GM12878 (cell line): ENCODE data around the gene TOMM20. TPM values are rescaled to one million over a fixed set of nuclear protein-coding genes. Genes with fewer than 3 reads are reported as not detected.

Experiments used
- EP300 ChIP-seq, 2 experiments: fragments of 150-350 bp in 1 of 2; IDR thresholded peaks; 2 replicates each; pipeline ENCODE4 v1.6.1; 2011 to 2012; ENCODE audit warnings: low read depth in 2 of 2, low read length in 2 of 2, borderline replicate concordance in 1 of 2, improper control_type of control experiment in 1 of 2, inconsistent platforms in 1 of 2; ENCODE audit not compliant: control insufficient read depth in 1 of 2
- ESRRA ChIP-seq: IDR thresholded peaks from 2 replicates; pipeline ENCODE4 v1.6.1; 2012; ENCODE audit warnings: mild to moderate bottlenecking, low read length, improper control_type of control experiment
- HCFC1 ChIP-seq: fragments of 150-350 bp; IDR thresholded peaks from 2 replicates; pipeline ENCODE4 v1.6.1; 2014; ENCODE audit warnings: low read length
- HSF1 ChIP-seq: fragments of 150-350 bp; IDR thresholded peaks from 2 replicates; pipeline ENCODE4 v1.6.1; 2014; ENCODE audit warnings: mild to moderate bottlenecking, low read depth, low read length
- KDM1A ChIP-seq: fragments of 200-600 bp; sonication (generic); IDR thresholded peaks from 2 replicates; pipeline ENCODE4 v1.6.1; 2016; ENCODE audit warnings: borderline replicate concordance
- RELB ChIP-seq: fragments of 450-650 bp; IDR thresholded peaks from 2 replicates; pipeline ENCODE4 v1.6.1; 2017; ENCODE audit warnings: low read depth, mild to moderate bottlenecking, moderate library complexity
- SREBF1 ChIP-seq: IDR thresholded peaks from 2 replicates; pipeline ENCODE4 v1.6.1; 2012; ENCODE audit warnings: mild to moderate bottlenecking, low read length
- TARDBP ChIP-seq: IDR thresholded peaks from 2 replicates; pipeline ENCODE4 v1.6.1; 2016; ENCODE audit warnings: borderline replicate concordance
- TBL1XR1 ChIP-seq: IDR thresholded peaks from 2 replicates; pipeline ENCODE4 v1.6.1; 2012; ENCODE audit warnings: low read depth, low read length, improper control_type of control experiment
- polyA plus RNA-seq, 11 experiments: library from polyadenylated mRNA; depleted of rRNA in 4 of 11; unstranded in 6 of 11; stranded (reverse) in 5 of 11; fragments of >200 nt; fragmentation: Nextera tagmentation in 4 of 11; fragmentation: Illumina TruSeq in 1 of 11; extraction: Ambion mirVana in 4 of 11; extraction: Trizol in 1 of 11; gene quantifications; 1 replicate in 1 of 11; 2 replicates in 10 of 11; pipeline versions ENCODE4 v1.2.1 to v1.2.3, GENCODE V29; 2011 to 2016; ENCODE audit warnings: inconsistent platforms in 2 of 11, missing spikeins in 2 of 11, low read depth in 1 of 11
- total RNA-seq, 4 experiments: library from RNA; depleted of rRNA in 3 of 4; stranded (reverse); fragments of >200 nt in 3 of 4; fragmentation: Illumina TruSeq in 1 of 4; extraction: Trizol in 1 of 4; gene quantifications; 2 replicates each; pipeline versions ENCODE4 v1.2.1 to v1.2.3, GENCODE V29; 2013 to 2021
- TF ChIP-seq, protein P1 (sequence below): fragments of 450-650 bp; formaldehyde crosslinking; IDR thresholded peaks from 2 replicates; pipeline ENCODE4 v1.5.0; 2022; ENCODE audit warnings: mild to moderate bottlenecking, missing genetic modification characterization
- TF ChIP-seq, protein P2 (sequence below): fragments of 450-650 bp; IDR thresholded peaks from 2 replicates; pipeline ENCODE4 v1.6.1; 2017; ENCODE audit warnings: antibody characterized with exemption, mild to moderate bottlenecking, moderate library complexity
- TF ChIP-seq, protein P3 (sequence below): IDR thresholded peaks from 2 replicates; pipeline ENCODE4 v1.6.1; 2012; ENCODE audit warnings: improper control_type of control experiment, low read depth, low read length; ENCODE audit not compliant: insufficient replicate concordance

TOMM20 gene
- total and polyA plus RNA-seq, 10 of the 15 experiments (the other 5 are each of a cell fraction or from before 2014, with no cell fraction given): 39.8 to 138 (median 70.1) TPM

GRCh38 chr1:235079443-235080296, 49.0 kb downstream of the TOMM20 start (continued):
- TF ChIP-seq, protein P1, sequence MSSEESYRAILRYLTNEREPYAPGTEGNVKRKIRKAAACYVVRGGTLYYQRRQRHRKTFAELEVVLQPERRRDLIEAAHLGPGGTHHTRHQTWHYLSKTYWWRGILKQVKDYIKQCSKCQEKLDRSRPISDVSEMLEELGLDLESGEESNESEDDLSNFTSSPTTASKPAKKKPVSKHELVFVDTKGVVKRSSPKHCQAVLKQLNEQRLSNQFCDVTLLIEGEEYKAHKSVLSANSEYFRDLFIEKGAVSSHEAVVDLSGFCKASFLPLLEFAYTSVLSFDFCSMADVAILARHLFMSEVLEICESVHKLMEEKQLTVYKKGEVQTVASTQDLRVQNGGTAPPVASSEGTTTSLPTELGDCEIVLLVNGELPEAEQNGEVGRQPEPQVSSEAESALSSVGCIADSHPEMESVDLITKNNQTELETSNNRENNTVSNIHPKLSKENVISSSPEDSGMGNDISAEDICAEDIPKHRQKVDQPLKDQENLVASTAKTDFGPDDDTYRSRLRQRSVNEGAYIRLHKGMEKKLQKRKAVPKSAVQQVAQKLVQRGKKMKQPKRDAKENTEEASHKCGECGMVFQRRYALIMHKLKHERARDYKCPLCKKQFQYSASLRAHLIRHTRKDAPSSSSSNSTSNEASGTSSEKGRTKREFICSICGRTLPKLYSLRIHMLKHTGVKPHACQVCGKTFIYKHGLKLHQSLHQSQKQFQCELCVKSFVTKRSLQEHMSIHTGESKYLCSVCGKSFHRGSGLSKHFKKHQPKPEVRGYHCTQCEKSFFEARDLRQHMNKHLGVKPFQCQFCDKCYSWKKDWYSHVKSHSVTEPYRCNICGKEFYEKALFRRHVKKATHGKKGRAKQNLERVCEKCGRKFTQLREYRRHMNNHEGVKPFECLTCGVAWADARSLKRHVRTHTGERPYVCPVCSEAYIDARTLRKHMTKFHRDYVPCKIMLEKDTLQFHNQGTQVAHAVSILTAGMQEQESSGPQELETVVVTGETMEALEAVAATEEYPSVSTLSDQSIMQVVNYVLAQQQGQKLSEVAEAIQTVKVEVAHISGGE: no peak
- TF ChIP-seq SREBF1 (no peak), HSF1 (no peak), TARDBP (no peak), KDM1A (no peak), TBL1XR1 (0 out of 2 replicates have a peak, but pooled peaks have one; percentile 29), HCFC1 (no peak), RELB (peak; percentile 59), EP300 (IDR thresholded peaks at IDR 0.05; ENCODE audit: borderline replicate concordance in 1 of 2, control insufficient read depth in 1 of 2, low read depth in 2 of 2, low read length in 2 of 2) (peak; percentile 37 to 79; a peak in 2 of 4 replicates), ESRRA (0 out of 2 replicates have a peak, but pooled peaks have one; percentile 13)
- TF ChIP-seq, protein P2, sequence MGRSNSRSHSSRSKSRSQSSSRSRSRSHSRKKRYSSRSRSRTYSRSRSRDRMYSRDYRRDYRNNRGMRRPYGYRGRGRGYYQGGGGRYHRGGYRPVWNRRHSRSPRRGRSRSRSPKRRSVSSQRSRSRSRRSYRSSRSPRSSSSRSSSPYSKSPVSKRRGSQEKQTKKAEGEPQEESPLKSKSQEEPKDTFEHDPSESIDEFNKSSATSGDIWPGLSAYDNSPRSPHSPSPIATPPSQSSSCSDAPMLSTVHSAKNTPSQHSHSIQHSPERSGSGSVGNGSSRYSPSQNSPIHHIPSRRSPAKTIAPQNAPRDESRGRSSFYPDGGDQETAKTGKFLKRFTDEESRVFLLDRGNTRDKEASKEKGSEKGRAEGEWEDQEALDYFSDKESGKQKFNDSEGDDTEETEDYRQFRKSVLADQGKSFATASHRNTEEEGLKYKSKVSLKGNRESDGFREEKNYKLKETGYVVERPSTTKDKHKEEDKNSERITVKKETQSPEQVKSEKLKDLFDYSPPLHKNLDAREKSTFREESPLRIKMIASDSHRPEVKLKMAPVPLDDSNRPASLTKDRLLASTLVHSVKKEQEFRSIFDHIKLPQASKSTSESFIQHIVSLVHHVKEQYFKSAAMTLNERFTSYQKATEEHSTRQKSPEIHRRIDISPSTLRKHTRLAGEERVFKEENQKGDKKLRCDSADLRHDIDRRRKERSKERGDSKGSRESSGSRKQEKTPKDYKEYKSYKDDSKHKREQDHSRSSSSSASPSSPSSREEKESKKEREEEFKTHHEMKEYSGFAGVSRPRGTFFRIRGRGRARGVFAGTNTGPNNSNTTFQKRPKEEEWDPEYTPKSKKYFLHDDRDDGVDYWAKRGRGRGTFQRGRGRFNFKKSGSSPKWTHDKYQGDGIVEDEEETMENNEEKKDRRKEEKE: no peak
- TF ChIP-seq, protein P3, sequence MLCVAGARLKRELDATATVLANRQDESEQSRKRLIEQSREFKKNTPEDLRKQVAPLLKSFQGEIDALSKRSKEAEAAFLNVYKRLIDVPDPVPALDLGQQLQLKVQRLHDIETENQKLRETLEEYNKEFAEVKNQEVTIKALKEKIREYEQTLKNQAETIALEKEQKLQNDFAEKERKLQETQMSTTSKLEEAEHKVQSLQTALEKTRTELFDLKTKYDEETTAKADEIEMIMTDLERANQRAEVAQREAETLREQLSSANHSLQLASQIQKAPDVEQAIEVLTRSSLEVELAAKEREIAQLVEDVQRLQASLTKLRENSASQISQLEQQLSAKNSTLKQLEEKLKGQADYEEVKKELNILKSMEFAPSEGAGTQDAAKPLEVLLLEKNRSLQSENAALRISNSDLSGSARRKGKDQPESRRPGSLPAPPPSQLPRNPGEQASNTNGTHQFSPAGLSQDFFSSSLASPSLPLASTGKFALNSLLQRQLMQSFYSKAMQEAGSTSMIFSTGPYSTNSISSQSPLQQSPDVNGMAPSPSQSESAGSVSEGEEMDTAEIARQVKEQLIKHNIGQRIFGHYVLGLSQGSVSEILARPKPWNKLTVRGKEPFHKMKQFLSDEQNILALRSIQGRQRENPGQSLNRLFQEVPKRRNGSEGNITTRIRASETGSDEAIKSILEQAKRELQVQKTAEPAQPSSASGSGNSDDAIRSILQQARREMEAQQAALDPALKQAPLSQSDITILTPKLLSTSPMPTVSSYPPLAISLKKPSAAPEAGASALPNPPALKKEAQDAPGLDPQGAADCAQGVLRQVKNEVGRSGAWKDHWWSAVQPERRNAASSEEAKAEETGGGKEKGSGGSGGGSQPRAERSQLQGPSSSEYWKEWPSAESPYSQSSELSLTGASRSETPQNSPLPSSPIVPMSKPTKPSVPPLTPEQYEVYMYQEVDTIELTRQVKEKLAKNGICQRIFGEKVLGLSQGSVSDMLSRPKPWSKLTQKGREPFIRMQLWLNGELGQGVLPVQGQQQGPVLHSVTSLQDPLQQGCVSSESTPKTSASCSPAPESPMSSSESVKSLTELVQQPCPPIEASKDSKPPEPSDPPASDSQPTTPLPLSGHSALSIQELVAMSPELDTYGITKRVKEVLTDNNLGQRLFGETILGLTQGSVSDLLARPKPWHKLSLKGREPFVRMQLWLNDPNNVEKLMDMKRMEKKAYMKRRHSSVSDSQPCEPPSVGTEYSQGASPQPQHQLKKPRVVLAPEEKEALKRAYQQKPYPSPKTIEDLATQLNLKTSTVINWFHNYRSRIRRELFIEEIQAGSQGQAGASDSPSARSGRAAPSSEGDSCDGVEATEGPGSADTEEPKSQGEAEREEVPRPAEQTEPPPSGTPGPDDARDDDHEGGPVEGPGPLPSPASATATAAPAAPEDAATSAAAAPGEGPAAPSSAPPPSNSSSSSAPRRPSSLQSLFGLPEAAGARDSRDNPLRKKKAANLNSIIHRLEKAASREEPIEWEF: no peak
